Chondrocyte (in vitro differentiated cells): ENCODE results near the gene DNMT3A. TPM values are rescaled to one million over a fixed set of nuclear protein-coding genes. Genes with fewer than 3 reads are reported as not detected.
A peak's percentile ranks its signal among the peaks of the same experiment; 100 is the strongest.

ENCODE experiments used
- DNase-seq: peaks from one replicate; pipeline ENCODE4 v3.0.0; 2021; ENCODE audit warnings: mixed read lengths, low spot score
- H3K27ac Mint-ChIP-seq: one replicate; pipeline ENCODE4 v1.8.0; 2021; ENCODE audit warnings: mild to moderate bottlenecking, moderate library complexity, mixed read lengths; ENCODE audit not compliant: unreplicated experiment
- H3K27me3 Mint-ChIP-seq: 2 replicates; pipeline ENCODE4 v1.8.0; 2021; ENCODE audit warnings: low read depth, mixed read lengths
- H3K36me3 Mint-ChIP-seq: 2 replicates; pipeline ENCODE4 v1.8.0; 2021; ENCODE audit warnings: low read depth, mixed read lengths
- H3K4me1 Mint-ChIP-seq: 2 replicates; pipeline ENCODE4 v1.8.0; 2021; ENCODE audit warnings: low read depth, mild to moderate bottlenecking, mixed read lengths
- H3K4me3 Mint-ChIP-seq: one replicate; pipeline ENCODE4 v1.8.0; 2021; ENCODE audit warnings: mild to moderate bottlenecking, moderate library complexity, mixed read lengths; ENCODE audit not compliant: unreplicated experiment
- H3K9me3 Mint-ChIP-seq: 2 replicates; pipeline ENCODE4 v1.8.0; 2021; ENCODE audit warnings: low read depth, mixed read lengths
- total RNA-seq: library from RNA; stranded (reverse); gene quantifications from 3 replicates; pipeline ENCODE4 v1.2.1, GENCODE V29; 2021
- TF ChIP-seq, protein P1 (sequence below): fragments of 200-600 bp; sonication (generic); IDR thresholded peaks from 2 replicates; pipeline ENCODE4 v1.5.0; 2021; ENCODE audit warnings: antibody characterized with exemption, mild to moderate bottlenecking, moderate library complexity

DNMT3A gene
- total RNA-seq, 1 donor from 2014 or later: 43.9 TPM

- Mint-ChIP-seq H3K27ac (no peak overlapping the region), H3K36me3 (peaks cover 1% of the 10 kb centered on the region)
These were observed 37.8 kb upstream of the DNMT3A start for GRCh38 chr2:25379535-25379934.

DNA sequence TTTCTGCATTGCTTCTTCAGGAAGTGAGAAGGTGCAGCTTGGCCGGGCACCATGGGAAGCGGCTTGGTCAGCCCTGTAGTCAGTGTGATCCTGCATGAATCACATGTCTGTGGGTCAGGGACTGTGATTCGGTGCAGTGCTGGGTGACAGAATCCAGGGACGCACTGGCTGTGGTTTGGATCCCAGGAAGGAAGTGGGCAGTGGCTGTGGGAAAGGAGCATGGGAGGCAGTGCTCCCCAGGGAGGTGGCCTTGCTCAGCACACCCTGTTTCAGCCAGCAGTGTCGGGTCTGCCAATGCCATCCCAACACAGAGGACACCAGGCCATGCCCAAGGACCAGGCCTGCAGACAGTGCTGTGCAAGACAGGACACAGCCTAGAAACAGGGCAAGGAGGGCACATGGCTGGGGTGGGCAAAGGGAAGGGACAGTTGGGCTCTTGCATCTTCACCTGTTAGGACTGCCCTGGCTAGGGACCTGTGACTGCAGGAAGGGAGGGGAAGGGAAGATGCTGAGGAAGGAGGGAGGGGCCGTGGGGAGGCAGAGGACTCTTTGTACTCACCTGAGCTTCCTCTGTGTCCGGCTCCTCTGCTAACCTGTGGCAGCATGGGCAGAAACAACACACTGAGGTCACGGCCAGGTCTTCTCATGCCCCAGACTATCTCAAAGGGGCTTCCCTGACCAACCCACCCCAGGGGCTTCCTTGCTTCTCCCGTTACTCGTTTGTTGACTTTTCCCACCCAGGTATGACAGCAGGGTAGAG, 37.2 kb upstream of the DNMT3A start:
- TF ChIP-seq, protein P1, sequence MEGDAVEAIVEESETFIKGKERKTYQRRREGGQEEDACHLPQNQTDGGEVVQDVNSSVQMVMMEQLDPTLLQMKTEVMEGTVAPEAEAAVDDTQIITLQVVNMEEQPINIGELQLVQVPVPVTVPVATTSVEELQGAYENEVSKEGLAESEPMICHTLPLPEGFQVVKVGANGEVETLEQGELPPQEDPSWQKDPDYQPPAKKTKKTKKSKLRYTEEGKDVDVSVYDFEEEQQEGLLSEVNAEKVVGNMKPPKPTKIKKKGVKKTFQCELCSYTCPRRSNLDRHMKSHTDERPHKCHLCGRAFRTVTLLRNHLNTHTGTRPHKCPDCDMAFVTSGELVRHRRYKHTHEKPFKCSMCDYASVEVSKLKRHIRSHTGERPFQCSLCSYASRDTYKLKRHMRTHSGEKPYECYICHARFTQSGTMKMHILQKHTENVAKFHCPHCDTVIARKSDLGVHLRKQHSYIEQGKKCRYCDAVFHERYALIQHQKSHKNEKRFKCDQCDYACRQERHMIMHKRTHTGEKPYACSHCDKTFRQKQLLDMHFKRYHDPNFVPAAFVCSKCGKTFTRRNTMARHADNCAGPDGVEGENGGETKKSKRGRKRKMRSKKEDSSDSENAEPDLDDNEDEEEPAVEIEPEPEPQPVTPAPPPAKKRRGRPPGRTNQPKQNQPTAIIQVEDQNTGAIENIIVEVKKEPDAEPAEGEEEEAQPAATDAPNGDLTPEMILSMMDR: no peak
- no peaks in the 10 kb centered on the region for H3K27me3 Mint-ChIP-seq
- H3K4me3 Mint-ChIP-seq: no peak overlapping the region
- H3K36me3 Mint-ChIP-seq: no peaks in the 10 kb centered on the region
- H3K4me1 Mint-ChIP-seq: peaks cover 9% of the 10 kb centered on the region
- DNase-seq: peak; percentile 60
- H3K9me3 Mint-ChIP-seq: no peaks in the 10 kb centered on the region
- H3K27ac Mint-ChIP-seq: no peak overlapping the region

More at GRCh38 chr2:25379535-25379934, 37.8 kb upstream of the DNMT3A start:
- no peak overlapping the region for H3K4me3 Mint-ChIP-seq
- H3K27me3 Mint-ChIP-seq: no peaks in the 10 kb centered on the region
- H3K9me3 Mint-ChIP-seq: no peaks in the 10 kb centered on the region
- DNase-seq: peak; percentile 60
- peaks cover 9% of the 10 kb centered on the region for H3K4me1 Mint-ChIP-seq
- TF ChIP-seq, protein P1: no peak

- Mint-ChIP-seq H3K4me3 (no peak overlapping the region), H3K9me3 (no peaks in the 10 kb centered on the region), H3K4me1 (peaks cover 9% of the 10 kb centered on the region), H3K36me3 (no peaks in the 10 kb centered on the region), H3K27ac (no peak overlapping the region), H3K27me3 (no peaks in the 10 kb centered on the region)
- TF ChIP-seq, protein P1: no peak
- peak; percentile 87 for DNase-seq
These were observed 36.2 kb upstream of the DNMT3A start for GRCh38 chr2:25377822-25378421.

DNA sequence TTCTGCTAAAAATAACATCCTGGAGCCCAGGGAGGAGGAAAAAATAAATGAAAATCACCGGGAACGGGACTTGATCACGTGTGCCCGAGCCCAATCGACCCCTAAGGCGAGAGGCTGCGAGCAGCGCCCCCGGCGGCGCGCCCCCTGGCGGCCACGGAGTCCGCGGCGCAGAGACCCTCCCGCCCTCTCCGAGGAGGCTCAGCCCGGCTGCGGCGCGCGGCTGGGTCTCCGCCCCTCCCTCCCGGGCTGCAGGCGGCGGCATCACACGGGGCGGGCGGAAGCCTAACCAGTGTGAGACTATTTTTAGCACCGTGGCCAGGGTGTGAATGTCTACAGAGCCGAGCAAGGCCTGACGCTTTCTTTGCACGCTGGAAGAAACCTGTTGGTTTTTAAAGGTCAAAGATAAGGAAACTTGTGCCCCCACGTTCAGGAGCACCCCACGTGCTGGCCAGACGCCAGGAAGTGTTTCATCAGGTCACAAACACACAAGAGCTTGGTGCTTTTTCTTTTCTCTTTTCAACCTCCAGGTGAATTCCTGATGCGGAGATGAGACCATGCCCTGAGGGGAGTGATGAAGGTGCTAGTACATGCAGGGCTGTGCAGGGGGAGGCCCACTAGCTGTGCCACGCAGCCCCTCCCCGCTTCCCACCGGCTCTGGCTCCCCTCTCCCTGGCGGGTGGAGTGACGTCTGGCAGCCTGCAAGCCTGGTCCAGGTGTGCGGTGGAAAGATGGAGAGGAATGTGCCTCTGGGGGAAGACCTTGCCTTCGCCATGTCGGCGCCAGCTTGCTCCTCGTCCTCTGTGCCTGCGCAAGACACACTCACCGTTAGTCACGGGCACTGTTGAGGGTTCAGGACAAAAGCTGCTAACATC, 35.3 kb upstream of the DNMT3A start:
- H3K27me3 Mint-ChIP-seq: no peaks in the 10 kb centered on the region

More for the DNA sequence above, 35.3 kb upstream of the DNMT3A start:
- peak overlapping the region; percentile 70 for H3K27ac Mint-ChIP-seq
- peak overlapping the region; percentile 66 for H3K4me3 Mint-ChIP-seq
- peak; percentile 93 for DNase-seq
- no peaks in the 10 kb centered on the region for H3K36me3 Mint-ChIP-seq
- TF ChIP-seq, protein P1: peak; percentile 100
- no peaks in the 10 kb centered on the region for H3K9me3 Mint-ChIP-seq
- H3K4me1 Mint-ChIP-seq: peaks cover 9% of the 10 kb centered on the region
